Chondrocyte (in vitro differentiated cells): ENCODE data around the gene NEK1. TPM values are rescaled to one million over a fixed set of nuclear protein-coding genes. Genes with fewer than 3 reads are reported as not detected.
A peak's percentile ranks its signal among the peaks of the same experiment; 100 is the strongest.

Source experiments
- DNase-seq: peaks from one replicate; pipeline ENCODE4 v3.0.0; 2021; ENCODE audit warnings: mixed read lengths, low spot score
- H3K27ac Mint-ChIP-seq: one replicate; pipeline ENCODE4 v1.8.0; 2021; ENCODE audit warnings: mild to moderate bottlenecking, moderate library complexity, mixed read lengths; ENCODE audit not compliant: unreplicated experiment
- H3K27me3 Mint-ChIP-seq: 2 replicates; pipeline ENCODE4 v1.8.0; 2021; ENCODE audit warnings: low read depth, mixed read lengths
- H3K36me3 Mint-ChIP-seq: 2 replicates; pipeline ENCODE4 v1.8.0; 2021; ENCODE audit warnings: low read depth, mixed read lengths
- H3K4me1 Mint-ChIP-seq: 2 replicates; pipeline ENCODE4 v1.8.0; 2021; ENCODE audit warnings: low read depth, mild to moderate bottlenecking, mixed read lengths
- H3K4me3 Mint-ChIP-seq: one replicate; pipeline ENCODE4 v1.8.0; 2021; ENCODE audit warnings: mild to moderate bottlenecking, moderate library complexity, mixed read lengths; ENCODE audit not compliant: unreplicated experiment
- H3K9me3 Mint-ChIP-seq: 2 replicates; pipeline ENCODE4 v1.8.0; 2021; ENCODE audit warnings: low read depth, mixed read lengths
- total RNA-seq: library from RNA; stranded (reverse); gene quantifications from 3 replicates; pipeline ENCODE4 v1.2.1, GENCODE V29; 2021
- TF ChIP-seq, protein P1 (sequence below): fragments of 200-600 bp; sonication (generic); IDR thresholded peaks from 2 replicates; pipeline ENCODE4 v1.5.0; 2021; ENCODE audit warnings: antibody characterized with exemption, mild to moderate bottlenecking, moderate library complexity

The NEK1 gene
- total RNA-seq, 1 donor from 2014 or later: 13.7 TPM

DNA sequence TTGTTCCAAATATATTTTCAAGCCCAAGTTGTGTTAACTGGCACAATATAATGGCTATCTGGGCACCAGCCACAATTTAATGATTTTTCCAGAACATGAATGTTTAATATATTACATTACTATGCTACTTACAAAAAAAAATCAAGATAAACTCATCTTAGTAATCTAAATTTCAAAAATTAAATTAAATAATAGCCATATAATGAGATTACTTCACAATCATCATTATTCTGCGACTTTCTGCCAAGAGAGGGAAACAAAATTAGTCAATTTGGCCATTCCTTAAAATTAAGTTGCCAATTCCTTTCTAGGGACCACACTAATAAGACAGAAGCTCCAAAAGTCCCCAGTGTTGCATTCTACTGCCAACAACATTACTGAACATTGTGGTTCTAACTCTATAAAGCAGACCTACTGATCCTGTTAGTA, 7.5 kb downstream of the NEK1 start:
- Mint-ChIP-seq H3K27me3 (no peaks in the 10 kb centered on the region), H3K27ac (peak overlapping the region; percentile 67), H3K4me3 (no peak overlapping the region), H3K36me3 (peaks cover 6% of the 10 kb centered on the region), H3K4me1 (peaks cover 13% of the 10 kb centered on the region), H3K9me3 (no peaks in the 10 kb centered on the region)
- DNase-seq: no peak
- TF ChIP-seq, protein P1, sequence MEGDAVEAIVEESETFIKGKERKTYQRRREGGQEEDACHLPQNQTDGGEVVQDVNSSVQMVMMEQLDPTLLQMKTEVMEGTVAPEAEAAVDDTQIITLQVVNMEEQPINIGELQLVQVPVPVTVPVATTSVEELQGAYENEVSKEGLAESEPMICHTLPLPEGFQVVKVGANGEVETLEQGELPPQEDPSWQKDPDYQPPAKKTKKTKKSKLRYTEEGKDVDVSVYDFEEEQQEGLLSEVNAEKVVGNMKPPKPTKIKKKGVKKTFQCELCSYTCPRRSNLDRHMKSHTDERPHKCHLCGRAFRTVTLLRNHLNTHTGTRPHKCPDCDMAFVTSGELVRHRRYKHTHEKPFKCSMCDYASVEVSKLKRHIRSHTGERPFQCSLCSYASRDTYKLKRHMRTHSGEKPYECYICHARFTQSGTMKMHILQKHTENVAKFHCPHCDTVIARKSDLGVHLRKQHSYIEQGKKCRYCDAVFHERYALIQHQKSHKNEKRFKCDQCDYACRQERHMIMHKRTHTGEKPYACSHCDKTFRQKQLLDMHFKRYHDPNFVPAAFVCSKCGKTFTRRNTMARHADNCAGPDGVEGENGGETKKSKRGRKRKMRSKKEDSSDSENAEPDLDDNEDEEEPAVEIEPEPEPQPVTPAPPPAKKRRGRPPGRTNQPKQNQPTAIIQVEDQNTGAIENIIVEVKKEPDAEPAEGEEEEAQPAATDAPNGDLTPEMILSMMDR: no peak

DNA sequence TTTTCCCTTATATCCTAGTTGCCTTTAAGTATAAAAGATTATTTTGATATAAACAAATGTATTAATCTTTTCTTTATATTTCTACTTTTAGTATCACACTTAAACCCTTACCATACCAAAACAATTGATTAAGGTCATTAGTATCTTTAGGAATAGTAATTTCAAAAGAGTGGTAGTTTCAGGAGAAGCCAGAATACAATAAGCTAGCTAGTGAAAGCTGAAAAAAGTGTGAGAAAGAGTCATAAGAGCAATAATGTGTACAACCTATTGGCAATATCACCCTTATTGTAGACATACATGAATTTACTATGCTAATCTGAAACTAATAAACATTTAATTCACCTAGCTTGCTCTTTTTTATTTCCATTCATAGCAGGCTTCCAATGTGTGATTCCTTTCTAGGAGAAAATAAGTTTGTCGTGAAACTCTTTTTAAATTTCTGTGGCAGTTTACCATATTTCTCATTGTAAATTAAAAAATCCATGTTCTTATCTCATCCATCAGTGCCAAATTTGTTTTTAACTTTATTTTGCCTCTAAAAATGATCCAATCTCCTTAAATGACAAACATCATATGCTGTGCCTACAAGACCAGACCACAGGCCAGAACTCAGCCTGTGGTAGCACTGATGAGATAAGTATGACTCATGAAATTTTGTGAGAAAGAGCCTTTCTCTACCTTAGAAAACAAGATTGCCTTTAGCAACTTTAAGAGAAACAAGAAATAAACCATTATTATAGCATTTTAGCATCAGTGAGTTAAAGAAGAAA, 8.1 kb downstream of the NEK1 start:
- H3K27ac Mint-ChIP-seq: peak overlapping the region; percentile 67
- no peak for DNase-seq
- TF ChIP-seq, protein P1: no peak

DNA sequence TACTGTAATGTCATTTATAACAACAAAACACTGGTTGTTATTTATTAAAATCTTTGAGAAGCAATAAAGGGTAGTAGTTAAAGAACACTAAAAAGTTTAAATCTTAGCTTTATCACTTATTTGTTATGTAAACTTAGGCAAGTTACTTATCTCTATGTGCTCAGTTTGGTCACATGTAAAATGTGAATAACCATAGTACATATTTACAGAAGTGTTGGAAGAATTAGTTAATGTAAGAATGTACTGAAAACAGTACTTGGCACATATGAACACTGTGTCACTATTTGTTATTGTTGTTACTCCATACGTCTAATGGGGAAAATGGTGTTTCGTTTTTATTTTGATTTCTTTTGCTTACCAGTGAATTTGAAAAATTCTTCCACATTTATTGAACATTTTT, 9.1 kb downstream of the NEK1 start:
- Mint-ChIP-seq H3K36me3 (peaks cover 6% of the 10 kb centered on the region), H3K27ac (no peak overlapping the region), H3K27me3 (no peaks in the 10 kb centered on the region), H3K9me3 (no peaks in the 10 kb centered on the region), H3K4me3 (no peak overlapping the region), H3K4me1 (peaks cover 10% of the 10 kb centered on the region)
- TF ChIP-seq, protein P1: no peak
- no peak for DNase-seq

More for the DNA sequence above, 8.1 kb downstream of the NEK1 start:
- no peaks in the 10 kb centered on the region for H3K9me3 Mint-ChIP-seq
- peaks cover 6% of the 10 kb centered on the region for H3K36me3 Mint-ChIP-seq
- H3K4me3 Mint-ChIP-seq: no peak overlapping the region
- H3K4me1 Mint-ChIP-seq: peaks cover 10% of the 10 kb centered on the region
- no peaks in the 10 kb centered on the region for H3K27me3 Mint-ChIP-seq

DNA sequence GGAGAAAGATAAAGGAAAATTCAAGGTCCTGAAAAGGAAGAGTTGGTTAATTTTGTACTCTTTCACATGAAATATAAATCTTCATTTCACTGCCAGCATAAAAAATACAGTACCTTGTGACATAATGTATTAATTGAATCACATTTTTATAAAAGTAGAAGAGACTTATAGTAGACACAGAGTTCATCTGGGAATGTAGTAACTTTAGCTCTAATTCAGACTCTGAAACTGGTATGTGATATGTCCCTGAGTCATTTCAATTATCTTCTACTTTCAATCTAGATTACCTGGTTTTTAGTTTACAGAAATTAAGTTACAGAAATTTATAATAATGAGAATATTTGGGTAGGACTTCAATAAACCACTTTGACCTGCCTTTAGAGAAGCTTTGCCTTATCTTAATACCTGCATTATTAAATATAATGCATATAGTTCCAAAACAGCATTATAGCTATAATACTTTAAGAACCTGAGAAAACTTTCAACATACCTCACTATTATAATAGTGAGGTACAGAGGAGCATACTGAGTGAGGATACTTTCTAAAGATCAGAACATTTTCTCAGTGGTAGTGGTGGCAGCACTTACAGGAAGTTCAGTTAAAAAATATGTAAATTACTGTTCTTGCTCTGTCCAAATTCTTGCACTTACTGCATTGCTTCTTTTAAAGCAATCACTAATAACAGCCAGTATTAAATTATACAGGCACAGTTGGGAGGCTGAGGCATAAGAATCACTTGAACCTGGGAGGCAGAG, 11.2 kb downstream of the NEK1 start:
- Mint-ChIP-seq H3K9me3 (no peaks in the 10 kb centered on the region), H3K4me3 (no peak overlapping the region), H3K36me3 (peaks cover 7% of the 10 kb centered on the region), H3K4me1 (peaks cover 10% of the 10 kb centered on the region), H3K27me3 (no peaks in the 10 kb centered on the region), H3K27ac (no peak overlapping the region)
- no peak for DNase-seq
- TF ChIP-seq, protein P1: no peak

DNA sequence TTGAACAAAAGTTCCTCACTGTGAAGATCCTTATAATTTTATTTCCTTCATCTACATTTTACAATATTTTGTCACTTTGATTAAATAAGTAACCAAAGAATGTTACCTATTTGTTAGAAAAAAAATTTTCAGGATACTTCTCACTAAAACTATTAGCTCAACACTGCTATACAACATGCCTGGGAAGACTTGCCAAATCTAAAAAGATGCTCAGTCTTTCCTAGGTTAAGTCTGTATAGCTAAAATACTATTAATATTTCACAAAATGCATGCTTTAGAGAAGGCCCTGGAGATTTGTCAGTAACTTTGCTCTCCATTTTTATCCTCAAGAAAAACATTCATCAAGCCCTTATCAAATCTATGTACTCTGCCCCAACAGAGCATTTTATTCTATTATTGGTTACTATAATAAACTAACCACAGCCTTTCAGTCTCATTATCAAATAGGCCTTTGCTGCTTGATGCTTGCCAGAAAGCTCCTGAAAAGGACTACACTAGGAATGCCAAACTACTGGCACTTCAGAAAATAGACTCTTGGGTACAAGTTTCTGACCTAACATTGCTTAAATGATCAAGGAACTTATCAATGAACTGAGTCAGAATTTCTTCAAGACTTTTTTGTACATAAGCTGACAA, 17.7 kb downstream of the NEK1 start:
- TF ChIP-seq, protein P1: no peak
- Mint-ChIP-seq H3K4me3 (no peak overlapping the region), H3K9me3 (no peaks in the 10 kb centered on the region), H3K4me1 (peaks cover 6% of the 10 kb centered on the region), H3K27me3 (no peaks in the 10 kb centered on the region), H3K36me3 (peaks cover 10% of the 10 kb centered on the region), H3K27ac (no peak overlapping the region)
- no peak for DNase-seq
